GM18867 (cell line): ENCODE data around the gene ORC6.
"Not testable (repeated sequence)": the region's sequence is repeated elsewhere in the genome, so short reads cannot be mapped to it uniquely, and the experiment has no call there.

Experiments used
- ATAC-seq: cut with Tn5 transposase; IDR thresholded peaks from one replicate; pipeline ENCODE4 v1.9.1; 2021; ENCODE audit warnings: mild to moderate bottlenecking, moderate library complexity; ENCODE audit not compliant: unreplicated experiment

Gene ORC6, protein sequence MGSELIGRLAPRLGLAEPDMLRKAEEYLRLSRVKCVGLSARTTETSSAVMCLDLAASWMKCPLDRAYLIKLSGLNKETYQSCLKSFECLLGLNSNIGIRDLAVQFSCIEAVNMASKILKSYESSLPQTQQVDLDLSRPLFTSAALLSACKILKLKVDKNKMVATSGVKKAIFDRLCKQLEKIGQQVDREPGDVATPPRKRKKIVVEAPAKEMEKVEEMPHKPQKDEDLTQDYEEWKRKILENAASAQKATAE

DNA sequence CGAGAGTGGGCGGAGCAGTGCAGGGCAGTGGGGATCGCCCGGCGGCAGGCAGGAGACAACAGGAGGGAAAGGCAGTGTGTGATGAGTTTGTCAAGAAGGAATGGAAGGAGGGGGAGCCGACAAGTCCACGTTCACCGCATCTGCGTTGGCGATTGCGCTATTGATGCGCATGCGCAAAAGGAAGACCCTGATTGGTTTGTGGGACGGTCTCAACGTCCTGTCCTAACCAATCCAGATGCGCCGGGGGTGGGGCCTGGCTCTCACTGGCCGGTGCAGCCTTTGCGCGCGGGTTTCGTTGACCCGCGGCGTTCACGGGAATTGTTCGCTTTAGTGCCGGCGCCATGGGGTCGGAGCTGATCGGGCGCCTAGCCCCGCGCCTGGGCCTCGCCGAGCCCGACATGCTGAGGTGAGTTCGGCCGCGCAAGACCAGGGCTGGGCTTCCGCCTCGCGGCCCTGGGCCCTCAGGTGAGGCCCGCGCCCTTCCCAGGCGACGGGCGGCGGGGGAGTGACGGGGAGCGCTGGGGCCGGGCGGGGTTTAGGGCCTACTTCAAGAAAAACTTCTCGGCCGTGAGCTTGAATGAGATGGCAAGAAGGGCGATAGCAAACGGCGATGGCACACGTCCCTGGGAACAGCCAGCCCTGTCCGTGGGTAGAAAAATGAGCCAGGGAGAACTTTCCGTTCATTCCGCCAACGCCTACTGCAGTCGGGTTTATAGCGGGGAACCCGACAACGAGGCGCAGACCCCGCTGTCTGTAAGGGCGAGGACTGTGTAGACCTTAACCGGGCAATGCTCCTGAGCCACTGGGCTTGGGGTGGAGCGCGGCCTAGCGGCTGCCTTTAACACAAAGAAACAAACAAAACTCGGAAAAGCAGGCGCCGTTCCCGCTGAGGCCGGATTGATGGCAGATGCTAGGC lies at the start of gene ORC6:
TSS of gene ORC6 (plus strand) at position 295 of the 916 bp plus-strand sequence. CDS start at position 342, 47 bp downstream.
- peak; percentile 71 for ATAC-seq

DNA sequence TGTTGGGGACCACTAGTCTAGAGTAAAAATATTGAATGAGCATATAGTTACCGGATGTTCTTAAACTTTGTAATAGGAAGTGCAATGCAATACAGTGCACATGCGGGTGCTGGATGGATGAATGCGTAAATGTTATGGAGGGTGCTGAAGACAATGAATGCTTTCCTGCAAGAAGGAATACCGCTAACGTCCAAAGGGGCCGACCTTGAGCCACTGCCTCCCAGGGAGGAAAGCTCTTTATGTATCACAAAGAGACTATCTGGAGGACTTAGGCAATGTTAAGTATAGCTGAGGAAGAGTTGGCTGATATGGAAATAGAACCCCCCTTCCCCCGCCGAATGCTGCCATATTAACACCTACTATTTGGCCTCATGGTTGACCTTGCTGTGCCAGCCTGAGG lies 40.8 kb upstream of the ORC6 start:
- ATAC-seq, result no peak

DNA sequence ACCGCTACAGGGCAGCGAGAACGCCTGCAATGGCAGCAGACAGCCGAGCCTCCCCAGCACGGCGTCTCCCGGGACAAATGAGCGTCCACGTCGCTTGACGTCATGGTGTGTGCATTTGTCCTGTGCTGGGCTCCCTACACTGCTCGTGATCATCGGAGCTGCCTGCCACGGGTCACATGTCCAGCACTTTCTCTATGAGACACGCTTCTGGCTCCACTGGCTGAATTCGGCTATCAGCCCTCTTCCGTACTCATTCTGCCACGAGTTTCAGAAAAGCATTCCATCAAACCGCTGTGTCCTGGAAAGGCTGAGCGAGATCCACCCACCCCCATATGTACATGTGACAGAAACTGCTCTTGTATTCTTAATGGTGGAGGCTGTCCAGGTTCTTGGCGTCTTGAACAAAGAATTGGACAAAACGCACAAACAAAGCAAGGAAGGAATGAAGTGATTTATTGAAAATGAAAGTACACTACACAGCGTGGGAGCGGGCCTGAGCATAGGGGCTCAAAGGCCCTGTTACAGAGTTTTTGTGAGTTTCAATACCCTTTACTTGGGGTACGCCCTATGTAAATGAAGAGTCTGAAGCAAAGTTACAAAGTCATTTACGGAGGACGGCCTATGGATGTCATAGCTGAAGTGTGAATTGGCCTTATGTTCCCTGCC lies 39.7 kb upstream of the ORC6 start:
- ATAC-seq, result no peak

DNA sequence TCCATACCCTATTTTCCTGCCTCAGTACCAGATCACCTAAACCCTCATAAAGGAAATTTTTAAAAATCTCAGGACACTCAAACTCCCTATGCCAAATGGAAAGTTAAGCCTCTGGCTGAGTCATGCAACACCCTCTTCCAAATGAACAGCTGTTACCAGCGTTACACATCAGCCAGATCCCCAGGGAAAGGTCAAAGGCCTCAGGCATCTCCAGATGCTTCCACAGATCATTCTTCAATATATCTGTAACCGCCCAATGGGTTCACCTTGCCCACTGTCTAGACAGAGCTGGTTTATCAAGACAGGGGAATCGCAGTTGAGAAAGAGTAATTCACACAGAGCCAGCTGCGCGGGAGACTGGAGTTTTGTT lies 39.2 kb upstream of the ORC6 start:
- ATAC-seq, result no peak

DNA sequence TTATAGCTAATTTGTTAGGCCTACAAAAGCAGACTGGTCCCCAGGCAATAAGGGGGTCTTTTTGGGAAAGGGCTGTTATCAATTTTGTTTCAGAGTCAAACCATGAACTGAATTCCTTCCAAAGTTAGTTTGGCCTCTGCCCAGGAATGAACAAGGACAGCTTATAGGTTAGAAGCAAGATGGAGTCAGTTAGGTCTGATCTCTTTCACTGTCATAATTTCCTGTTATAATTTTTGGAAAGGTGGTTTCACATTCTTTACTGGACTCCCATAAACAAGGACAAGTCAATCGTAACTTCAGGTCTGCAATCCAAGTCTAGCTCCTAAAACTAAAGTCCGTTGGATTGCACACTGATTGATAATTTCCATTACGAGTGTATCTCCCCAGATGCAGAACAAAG lies 38.2 kb upstream of the ORC6 start:
- no peak for ATAC-seq

DNA sequence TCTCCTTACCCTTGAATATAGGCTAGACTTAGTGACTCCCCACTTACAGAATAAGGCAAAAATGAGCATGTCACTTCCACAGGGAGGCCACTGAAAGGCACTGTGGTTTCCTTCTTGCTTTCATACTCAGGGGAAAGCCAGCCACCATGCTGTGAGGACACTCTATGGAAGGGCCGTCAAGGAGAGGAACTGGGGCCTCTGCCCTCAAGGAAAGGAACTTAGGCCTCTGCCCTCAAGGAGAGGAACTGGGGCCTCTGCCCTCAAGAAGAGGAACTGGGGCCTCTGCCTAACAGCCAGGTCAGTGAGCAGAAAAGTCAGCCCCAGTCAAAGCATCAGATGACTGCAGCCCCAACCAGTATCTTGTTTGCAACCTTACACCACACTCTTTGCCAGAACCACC lies 30.5 kb upstream of the ORC6 start:
- peak; percentile 96 for ATAC-seq

DNA sequence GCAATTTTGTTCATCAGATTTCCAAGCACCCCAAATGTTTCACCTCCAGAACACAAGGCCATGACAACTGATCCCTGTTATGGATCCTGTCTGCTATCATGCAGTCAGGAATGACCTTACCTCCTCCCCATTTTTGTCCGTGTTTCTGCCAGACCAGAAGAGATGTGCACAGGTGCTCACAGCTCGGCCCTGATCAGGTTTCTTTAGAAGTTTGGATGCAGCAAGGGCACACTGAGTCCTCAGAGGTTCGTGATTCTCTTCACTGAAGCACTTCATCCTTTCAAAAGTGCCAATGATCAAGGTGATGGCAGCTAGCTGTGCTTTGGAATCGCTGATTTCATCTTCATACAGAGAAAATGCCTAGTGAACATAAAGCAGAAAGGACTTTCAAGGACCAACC lies 27.3 kb upstream of the ORC6 start:
- ATAC-seq, result no peak

DNA sequence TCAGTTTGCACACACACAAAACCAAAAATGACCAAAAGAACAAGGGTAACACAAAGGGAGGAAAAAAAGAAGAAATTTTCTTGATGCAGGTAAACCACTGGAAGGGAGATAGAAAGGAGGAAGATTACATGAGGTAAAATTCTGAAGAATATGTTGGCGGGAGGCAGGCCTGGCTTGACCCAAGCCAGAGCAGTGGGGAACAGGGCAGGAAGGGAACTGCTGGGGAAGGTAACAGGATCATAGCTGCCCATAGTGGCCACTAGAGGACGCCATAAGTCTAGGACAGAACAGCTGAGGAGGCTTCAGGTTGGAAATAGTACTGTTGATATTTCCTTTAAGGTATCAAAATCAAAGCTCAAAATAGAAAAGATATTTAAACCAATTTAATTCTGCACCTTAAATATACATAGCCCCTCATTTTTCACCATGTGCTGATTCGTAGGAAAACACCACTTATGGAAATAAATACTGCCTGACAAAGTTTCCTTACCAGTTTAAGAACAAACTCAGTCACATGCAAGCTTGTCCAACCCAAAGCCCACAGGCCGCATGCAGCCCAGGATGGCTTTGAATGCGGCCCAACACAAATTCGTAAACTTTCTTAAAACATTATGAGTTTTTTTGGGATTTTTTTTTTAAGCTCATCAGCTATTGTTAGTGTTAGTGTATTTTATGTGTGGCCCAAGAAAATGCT lies 16.0 kb upstream of the ORC6 start:
- peak; percentile 78 for ATAC-seq

DNA sequence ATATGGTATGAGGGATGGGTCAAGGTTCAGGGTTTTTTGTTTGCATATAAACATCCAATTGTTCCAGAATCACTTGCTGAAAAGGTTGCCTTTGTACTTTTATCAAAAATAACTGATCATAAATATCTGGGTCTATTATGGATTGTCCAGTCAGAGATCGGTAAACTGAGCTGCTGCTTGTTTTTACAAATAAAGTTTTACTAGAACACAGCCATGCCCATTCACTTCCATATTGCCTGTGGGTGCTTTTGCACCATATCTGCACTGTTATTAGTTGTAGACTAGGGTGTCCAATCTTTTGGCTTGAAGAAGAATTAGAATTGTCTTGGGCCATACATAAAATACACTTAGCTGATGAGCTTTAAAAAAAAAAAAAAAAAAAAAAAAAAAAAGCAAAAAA lies 11.5 kb upstream of the ORC6 start:
- ATAC-seq, result not testable (repeated sequence)

DNA sequence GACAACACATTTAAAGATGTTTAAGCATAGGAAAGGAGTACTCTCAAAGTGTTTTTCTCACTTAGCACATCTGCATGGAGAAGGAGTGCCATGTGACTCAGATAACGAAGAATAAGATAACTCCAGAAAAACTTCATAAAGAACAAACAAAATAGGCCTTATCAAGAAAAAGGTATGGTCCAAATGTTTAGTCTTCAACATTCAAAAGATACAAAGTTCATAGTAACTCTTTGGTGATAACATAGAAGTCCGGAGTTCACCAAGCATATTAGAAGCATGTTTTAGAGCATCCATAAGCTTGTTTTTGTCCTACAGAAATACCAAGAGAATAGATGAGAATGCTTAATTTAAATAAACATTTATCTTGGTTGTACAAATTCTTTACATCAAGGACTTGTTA lies 7.6 kb upstream of the ORC6 start:
- ATAC-seq, result not testable (repeated sequence)

DNA sequence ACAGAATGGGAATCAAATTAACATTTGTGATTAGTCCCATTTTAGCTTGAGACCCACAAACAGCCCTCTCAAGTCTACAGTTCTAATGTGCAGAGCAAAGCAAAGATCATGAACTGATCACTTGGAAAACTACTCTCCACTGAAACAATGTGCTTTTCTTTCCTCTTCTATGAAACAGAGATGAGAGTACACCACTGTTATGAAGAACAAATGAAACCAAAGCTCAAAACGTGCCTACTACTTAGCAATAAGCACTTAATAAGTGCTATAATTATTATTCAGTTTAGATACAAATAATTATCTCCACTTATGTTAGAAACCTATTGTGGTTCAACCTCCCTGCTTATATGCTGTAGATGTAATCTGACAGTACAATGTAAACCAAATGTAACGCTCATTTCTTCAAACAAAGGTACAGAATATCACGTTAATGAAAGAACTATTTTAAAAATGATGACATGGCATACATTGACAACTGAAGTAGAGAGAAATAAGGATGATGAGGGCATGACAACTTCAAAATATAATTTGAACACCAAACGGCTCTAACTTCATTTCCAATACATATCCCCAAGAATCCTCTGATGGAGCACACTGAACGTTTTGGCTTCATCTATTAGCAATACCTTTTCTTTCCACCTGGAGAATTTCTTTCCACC lies 2.5 kb upstream of the ORC6 start:
- no peak for ATAC-seq

DNA sequence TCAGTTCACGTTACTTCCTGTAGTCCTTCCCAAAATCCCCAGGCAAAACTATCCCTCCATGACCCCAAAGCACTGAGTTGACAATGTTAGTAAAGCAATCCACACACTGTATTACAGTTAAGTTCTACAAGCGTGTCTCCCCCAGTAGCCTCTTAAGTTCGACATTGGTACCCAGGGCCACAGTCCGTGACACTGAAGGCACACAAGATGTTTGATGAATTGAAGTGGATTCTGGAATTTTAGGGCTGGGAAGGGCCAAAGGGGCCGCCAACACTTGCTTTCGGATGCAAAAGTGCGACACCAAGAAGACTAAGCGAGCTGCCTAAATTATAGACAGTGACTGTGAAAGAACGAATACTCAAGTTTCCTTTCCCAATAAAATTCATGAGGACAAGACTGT lies 2.0 kb upstream of the ORC6 start:
- no peak for ATAC-seq

DNA sequence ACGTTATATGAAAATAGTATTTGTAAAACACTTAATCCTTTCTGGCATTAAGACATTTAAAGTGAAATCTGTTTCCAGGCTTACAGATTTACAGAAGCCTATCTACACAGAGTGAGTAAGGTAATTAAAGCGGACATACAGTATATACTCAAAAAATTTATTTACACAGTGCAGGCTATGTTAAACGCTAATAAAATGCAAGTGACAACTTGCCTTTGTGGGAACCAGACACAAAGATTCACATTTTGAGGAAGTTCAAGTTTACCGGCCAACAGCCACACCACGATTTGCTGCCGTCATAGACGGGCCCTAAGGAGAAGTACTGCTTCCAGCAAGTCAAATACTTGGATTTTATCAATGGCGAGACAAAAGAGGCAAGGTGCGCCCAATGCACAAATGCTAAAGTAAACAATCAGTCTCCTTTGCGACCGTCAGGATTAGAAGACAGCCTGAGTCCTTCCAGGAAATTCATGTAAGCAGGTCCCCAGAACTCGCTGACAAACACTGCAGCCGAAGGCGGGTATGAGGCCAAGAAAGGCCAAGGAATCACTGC lies 1.3 kb upstream of the ORC6 start:
- no peak for ATAC-seq

DNA sequence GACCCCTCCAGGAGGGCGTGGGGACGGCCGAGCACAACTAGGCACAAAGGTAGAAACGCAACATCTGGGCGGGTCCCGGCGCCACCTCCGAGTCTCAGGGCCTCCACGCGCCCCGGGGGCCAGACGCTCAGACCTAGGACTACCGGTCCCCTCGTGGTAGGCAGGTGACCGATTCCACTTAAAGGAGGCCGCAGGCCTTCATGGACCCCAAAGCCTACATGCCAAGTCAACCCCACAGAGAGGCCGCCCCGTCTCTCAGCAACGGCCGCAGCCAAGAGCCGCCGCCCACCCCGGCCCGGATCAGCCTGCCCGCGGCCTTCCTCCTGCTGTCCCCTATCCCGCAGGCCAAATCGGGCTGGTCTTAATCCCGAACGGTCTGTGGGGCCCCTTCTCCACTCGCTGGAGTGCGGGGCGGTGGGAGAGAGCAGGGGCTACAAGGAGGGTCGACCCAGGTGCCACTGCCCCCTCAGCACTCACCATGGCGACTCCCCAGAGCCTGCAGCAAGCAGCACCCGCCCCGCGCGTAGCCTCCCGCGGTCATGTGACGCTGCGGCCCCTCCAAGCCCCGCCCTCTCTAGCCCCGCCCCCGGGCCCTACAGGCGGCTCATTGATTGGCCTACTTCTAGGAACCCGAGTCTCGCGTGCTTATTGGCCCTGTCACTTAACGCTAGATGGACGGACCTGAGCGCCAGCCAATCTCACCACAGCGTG lies 650 bp upstream of the ORC6 start, which contains the start of gene VPS35:
TSS of gene VPS35 (minus strand) at position 525 of the 711 bp plus-strand sequence. CDS start at position 480, 45 bp downstream.
- ATAC-seq, result peak; percentile 84

DNA sequence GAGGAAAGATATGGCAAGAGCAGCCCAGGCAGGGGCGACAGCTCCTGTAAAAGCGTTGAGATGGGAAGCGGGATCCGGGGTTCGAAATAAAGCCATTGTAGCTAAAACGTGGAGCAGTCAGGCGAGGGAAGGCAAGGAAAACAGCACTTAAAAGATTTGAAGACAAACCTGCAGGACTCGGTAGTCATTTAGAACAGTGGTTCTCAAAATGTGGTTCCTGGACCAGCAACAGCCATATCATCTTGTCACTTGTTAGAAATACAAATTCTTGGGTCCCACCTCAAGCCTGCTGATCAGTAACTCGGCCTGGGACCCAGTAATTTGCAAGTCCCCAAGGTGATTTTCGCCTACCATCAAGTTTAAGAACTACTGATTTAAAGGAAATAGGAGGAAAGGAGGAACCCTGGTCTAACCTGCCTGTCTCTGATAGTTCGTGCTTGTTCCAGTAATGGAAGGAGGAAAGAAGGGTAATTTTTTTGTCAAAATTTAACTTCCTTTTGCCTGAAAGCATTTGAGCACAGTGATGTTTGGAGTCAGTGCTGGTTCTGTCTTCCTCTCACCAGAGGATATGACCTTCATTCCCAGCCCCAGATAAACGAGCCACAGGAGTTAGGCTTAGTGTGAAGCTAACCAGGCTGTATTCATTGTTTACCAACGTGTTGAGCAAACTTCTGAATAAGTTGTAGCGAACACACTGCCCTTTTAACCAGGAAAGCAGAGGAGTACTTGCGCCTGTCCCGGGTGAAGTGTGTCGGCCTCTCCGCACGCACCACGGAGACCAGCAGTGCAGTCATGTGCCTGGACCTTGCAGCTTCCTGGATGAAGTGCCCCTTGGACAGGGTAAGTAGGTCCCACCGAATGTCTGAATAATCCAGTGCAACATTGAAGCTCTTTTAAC lies 1.1 kb downstream of the ORC6 start:
- ATAC-seq, result no peak

DNA sequence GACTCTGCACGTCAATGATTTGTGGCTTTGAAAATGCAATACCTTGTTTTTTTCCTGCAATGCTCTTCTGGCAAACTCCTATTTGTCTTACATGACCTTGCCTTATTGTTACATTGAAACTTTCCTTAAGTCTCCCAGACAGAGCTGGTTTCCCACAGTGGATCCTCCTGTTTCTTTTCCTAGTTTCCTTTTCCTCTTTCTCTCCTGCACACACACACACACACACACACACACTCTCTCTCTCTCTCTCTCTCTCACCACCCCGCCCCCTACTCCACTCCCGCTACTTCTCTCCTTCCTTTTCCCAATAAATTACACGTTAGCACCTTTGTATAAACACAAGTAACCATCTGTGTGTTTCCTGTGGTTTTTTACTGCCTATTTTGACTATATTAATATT lies 2.3 kb downstream of the ORC6 start:
- ATAC-seq, result no peak

DNA sequence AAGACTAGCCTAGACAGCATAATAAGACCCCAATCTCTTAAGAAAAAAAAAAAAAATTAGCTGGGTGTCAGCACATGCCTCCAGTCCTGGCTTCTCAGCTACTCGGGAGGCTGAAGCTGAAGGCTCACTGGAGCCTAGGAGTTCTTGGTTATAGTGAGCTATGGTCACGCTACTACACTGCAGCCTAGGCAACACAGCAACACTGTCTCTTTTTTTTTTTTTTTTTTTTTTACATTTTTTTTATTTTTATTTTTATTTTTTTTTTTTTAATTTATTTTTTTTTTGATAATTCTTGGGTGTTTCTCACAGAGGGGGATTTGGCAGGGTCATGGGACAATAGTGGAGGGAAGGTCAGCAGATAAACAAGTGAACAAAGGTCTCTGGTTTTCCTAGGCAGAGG lies 4.1 kb downstream of the ORC6 start:
- no peak for ATAC-seq

DNA sequence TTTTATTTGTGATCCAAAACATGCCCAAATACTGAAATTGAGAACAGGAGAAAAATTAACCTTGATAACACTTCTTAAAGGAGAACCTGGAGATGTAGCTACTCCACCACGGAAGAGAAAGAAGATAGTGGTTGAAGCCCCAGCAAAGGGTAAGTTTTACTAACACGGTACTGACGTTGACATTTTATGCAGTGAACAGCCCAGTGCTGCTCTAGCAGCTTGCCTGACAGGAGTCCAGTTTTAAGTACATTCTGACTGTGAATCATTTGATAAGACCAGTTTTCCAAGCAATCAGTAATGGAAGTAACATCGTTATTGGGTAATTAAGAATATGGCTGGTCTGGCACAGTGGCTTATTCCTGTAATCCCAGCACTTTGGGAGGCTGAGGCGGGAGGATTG lies 6.5 kb downstream of the ORC6 start:
- ATAC-seq, result no peak

DNA sequence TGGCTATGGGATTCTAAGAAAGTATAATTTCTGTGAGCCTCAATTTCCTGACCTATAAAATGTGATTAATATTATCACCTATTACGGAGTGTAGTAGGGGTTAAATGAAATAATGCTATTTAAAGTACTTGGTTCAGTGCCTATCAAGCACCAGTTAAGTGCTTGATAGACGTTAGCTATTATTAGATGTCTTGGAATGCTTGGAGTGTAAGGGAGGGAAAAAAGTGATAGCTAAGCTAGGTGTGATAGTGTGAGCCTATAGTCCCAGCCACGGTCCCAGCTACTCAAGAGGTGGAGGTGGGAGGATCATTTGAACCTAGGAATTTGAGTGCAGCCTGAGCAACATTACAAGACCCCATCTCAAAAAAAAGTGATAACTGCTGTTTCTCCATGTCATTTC lies 7.5 kb downstream of the ORC6 start:
- no peak for ATAC-seq
